Embryonic facial prominence (tissue), 1 donor: ENCODE measurements around the gene ARHGAP35.
"Not testable (repeated sequence)": the region's sequence is repeated elsewhere in the genome, so short reads cannot be mapped to it uniquely, and the experiment has no call there.

ENCODE experiments used
- DNase-seq: peaks from one replicate; pipeline ENCODE4 v3.0.0-alpha.2; 2016; ENCODE audit errors: extremely low spot score

The ARHGAP35 gene

DNA sequence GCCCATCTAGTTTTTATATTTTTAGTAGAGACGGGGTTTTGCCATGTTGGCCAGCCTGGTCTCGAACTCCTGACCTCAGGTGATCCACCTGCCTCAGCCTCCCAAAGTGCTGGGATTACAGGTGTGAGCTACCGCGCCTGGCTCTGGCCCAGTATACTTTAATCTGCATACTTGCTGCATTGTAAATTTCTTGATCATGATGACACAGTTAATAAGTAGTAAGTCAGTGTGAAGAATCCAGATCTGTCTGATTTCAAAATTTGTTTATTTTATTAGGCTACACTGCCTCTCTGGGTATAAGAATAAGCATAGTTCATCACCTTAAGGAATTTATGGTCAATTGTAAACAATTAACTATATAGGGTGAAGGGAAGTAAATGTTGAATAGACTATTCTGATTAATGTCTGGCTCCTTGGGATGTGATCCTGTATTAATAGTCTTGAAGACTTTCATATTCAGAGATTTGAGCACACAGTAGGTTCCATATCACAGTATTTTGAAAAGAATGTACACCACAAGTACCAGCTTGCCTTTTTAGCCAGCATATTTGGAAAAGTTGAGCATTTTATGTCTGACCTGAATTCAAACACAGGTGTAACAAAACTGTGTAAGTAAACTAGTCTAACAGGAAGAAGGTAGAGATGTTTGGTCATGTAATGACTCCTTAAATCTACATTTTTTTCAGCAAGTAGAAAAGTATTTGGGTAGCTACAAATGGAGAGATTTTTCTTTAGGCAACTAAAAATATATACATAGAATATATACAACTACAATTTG, 7.4 kb downstream of the ARHGAP35 start:
- no peak for DNase-seq

- DNase-seq = not testable (repeated sequence)
Observed at GRCh38 chr19:46871173-46871572, 10.4 kb downstream of the ARHGAP35 start.

DNA sequence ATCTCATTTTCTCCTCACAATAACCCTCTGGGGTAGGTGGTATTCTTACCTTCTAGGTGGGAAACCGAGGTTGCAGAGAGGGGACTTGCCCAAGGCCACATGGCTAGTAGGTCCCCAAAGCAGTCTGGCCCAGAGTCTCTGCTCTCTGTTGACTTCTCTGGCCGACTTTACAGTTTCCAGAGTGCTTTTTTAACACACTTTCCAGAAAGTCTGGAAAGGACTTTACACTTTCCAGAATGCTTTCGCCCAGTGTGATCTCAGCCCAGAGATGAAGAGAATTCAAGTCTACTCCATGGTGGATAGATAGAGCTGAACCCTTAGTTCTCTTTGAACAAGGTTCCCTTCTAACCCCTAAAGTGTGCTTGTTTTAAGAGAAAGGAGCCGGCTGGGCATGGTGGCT, 12.2 kb downstream of the ARHGAP35 start:
- no peak for DNase-seq

DNA sequence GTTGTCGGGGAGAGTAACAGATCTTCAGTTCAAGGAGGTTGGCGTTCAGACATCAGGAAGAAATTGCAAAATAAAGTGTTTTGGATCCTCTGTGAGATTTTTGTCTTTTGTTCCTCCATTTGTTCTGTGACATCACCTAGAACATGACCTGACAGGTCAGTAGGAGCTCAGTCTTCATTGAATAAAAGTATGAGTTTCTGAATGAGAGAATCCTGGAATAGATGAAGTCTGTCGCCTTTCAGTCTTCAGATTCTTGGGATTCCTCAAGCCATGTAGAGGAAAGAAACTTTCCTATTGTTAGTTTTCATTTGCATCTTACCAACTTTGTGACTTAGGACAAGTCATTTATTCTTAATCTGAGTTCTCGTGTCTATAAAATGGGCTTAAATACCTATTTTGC, 14.4 kb downstream of the ARHGAP35 start:
- DNase-seq = no peak

DNA sequence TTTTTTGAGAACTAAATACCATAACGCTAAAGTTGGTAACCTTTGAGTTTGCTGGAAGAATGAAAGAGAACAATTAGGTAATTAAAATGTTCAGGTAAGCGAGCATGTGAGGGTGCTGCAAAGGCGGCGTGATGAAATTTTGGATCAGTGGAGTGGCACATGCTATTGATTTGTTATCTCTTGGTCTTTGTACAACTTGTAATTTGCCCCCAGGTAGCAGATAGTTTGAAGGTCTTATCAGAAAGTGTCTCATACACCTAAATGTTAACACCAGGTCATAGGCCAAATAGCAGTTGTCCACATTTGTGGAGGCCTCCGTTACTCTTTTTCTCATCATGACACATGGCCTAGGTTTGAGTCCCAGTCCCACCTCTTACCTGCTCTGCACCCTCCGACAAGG, 14.9 kb downstream of the ARHGAP35 start:
- DNase-seq = no peak

- DNase-seq = no peak
Observed at GRCh38 chr19:46878613-46879375, 18.0 kb downstream of the ARHGAP35 start.

GRCh38 chr19:46880431-46880830, 19.6 kb downstream of the ARHGAP35 start:
- no peak for DNase-seq

- no peak for DNase-seq
Observed at GRCh38 chr19:46881092-46881491, 20.3 kb downstream of the ARHGAP35 start.

- DNase-seq = no peak
Observed at GRCh38 chr19:46882034-46882433, 21.2 kb downstream of the ARHGAP35 start.

DNA sequence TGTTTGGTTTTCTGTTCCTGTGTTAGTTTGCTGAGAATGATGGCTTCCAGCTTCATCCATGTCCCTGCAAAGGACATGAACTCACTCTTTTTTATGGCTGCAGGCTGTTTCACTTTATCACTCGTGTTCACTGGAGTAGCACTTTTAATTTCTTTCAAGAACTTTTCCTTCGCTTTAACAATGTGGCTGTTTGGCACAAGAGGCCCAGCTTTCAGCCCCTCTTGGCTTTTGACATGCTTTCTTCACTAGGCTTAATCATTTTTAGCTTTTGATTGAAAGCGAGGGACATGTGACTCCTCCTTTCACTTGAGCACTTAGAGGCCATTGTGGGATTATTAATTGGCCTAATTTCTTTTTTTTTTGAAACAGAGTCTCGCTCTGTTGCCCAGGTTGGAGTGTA, 22.0 kb downstream of the ARHGAP35 start:
- not testable (repeated sequence) for DNase-seq

DNA sequence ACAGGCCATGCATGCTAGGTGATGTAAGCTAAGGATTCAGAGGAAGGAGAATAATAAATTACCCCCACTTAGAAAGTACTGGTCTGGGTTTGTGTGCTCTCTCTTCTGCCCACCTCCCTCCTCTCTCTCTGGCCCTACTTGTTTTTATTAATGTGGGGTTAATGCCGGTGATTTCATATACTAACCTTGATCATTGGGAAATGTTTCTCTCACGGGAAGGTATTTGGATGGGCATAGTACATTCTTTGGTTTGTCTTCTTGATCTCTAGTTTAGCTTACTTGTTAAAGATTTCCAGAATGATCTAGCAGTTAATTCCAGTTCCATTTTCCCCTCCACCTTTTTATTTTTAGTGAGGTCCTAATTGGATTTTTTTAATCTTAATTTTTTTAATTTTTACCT, 24.6 kb downstream of the ARHGAP35 start:
- no peak for DNase-seq

DNA sequence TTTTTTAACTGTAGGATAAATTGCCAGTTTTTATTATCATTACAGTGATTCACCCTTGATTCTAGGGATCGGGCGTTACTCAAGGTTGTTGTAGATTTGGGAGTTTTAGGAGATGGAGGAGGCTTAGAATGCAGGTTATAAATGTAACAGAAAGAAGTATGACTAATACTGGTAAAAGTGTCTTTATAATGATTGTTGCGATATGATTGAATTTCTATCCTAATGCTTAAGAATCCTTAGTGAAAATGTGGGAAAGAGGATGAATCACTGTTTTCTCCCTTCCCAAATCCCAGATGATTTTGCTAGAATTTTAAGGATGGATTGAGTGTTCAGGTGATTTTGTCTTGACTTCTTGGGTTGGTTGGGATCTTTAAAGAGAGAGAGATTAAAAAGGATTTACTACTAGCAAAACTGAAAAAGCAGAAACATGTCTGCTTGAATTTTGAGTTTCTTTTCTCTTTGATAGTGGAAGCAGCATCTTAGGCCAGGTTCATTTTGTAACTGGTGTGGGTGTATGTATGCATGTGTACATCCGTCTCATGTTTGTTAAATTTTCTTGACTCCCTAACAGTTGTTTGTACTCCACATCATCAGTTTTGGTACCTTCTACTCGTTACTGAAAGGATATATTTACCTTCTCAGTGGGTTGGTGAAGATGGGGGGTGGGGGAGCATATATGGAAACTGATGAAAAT, 25.9 kb downstream of the ARHGAP35 start:
- no peak for DNase-seq

- DNase-seq = no peak
Observed at GRCh38 chr19:46887240-46887782, 26.5 kb downstream of the ARHGAP35 start.

GRCh38 chr19:46890423-46891170, 29.8 kb downstream of the ARHGAP35 start:
- no peak for DNase-seq

DNA sequence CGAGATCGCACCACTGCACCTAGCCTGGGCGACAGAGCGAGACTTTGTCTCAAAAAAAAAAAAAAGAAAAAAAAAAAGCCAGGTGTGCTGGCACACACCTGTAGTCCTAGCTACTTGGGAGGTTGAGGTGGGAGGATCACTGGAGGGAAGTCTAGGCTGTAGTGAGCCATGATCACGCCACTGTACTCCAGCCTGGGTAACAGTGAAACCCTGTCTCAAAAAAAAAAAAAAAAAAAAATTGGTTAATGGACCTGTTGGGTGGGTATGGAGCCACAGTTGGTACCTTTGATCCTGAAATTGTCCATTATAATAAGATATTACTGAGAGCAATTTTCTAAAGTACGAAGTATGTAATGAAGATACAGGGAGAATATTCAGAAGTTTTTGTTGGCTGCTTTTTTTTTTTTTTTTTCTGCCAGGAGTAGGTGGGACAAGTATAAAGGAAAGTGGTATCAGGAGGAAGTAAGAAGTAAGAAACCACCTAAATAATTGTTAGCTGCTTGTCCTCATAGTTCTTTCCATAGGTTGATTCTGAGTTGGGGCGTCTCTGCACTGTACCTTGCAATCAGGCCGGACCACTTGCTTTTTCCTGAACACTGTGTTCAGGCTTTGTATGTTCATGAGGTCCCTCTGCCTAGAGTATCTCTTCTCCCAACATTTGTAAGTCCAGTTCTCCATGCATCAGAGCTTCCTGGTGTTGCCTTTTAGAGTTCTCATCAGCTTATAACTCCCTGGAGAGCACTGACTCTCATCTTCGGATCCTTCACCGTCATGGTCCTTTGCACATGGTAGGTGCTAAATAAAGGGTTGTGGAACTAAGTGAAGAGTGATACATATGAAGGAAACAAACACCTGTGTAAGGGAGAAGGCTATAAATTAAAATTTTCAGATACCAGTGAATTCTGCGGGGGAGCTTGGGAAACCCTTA, 31.7 kb downstream of the ARHGAP35 start:
- DNase-seq = no peak

DNA sequence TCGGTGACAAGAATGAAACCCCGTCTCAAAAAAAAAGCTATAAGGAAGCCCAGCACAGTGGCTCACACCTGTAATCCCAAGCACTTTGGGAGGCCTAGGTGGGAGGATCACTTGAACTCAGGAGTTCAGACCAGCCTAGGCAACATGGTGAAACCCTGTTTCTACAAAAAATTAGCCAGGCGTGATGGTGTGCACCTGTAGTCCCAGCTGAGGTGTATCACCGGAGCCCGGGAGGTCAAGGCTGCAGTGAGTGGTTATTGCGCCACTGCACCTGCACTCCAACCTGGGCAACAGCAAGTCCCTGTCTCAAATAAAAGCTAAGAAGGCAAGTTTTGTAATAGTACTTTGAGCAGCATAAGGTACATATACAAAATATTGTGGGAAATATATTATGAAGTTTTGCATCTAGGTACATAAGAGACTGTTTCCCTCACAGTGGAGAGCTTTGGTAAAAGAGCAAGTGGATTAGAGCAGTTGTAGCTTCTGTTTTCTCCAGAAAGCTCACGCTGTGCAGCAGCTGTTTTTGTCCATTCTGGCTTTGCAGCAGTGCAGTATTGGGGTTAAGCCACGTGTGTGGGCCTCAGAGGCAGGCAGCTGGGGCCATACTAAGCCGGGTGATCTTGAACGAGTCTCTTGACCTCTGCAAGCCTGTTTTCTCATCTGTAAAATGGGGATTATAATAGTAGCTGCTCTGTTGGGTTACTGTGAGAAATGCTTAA, 35.4 kb downstream of the ARHGAP35 start:
- DNase-seq = no peak

- DNase-seq = no peak
Observed at GRCh38 chr19:46898731-46899130, 37.9 kb downstream of the ARHGAP35 start.

DNA sequence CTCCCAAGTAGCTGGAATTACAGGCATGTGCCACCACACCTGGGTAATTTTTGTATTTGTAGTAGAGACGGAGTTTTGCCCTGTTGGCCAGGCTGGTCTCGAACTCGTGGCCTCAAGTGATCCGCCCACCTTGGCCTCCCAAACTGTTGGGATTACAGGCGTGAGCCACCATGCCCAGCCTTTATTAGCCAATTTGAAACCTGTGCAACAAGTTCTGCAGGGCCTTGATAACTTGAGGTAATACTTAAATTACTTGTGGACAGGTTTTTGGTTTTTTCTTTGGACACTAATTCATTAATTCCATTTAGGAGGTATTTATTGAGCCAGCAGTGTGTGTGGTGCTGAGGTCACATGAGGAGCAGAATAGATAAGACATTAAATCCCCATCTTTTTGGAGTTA, 39.5 kb downstream of the ARHGAP35 start:
- DNase-seq = no peak

GRCh38 chr19:46901701-46902401, 41.1 kb downstream of the ARHGAP35 start:
- DNase-seq = no peak
